GM12878 (cell line): ENCODE results near the gene HMBS.
"Not testable (repeated sequence)": the region's sequence is repeated elsewhere in the genome, so short reads cannot be mapped to it uniquely, and the experiment has no call there.

ENCODE experiments used
- BCL11A ChIP-seq: IDR thresholded peaks from 2 replicates; pipeline ENCODE4 v1.6.1; 2011; ENCODE audit warnings: low read depth, low read length
- CHD1 ChIP-seq: IDR thresholded peaks from 2 replicates; pipeline ENCODE4 v1.6.1; 2012; ENCODE audit warnings: low read depth, low read length, improper control_type of control experiment
- CTCF ChIP-seq, 3 experiments: IDR thresholded peaks in 2 of 3; conservative IDR thresholded peaks in 1 of 3; 2 replicates each; pipeline ENCODE4 v1.5.1; 2011; ENCODE audit warnings: low read depth in 3 of 3, low read length in 3 of 3, mild to moderate bottlenecking in 3 of 3, control low read depth in 2 of 3, moderate library complexity in 2 of 3, inconsistent platforms in 1 of 3, mixed read lengths in 1 of 3; ENCODE audit not compliant: control insufficient read depth in 2 of 3, insufficient read depth in 1 of 3; ENCODE audit errors: extremely low read depth in 1 of 3
- E2F4 ChIP-seq: IDR thresholded peaks from 2 replicates; pipeline ENCODE4 v1.6.1; 2012; ENCODE audit warnings: low read depth, low read length, improper control_type of control experiment
- EZH2 ChIP-seq: IDR thresholded peaks from 2 replicates; pipeline ENCODE4 v1.6.1; 2012; ENCODE audit warnings: low read depth, mild to moderate bottlenecking, control low read depth, inconsistent platforms, low read length, borderline replicate concordance; ENCODE audit not compliant: control insufficient read depth
- RELA ChIP-seq: fragments of 450-650 bp; IDR thresholded peaks from 2 replicates; pipeline ENCODE4 v1.8.0; 2014; ENCODE audit warnings: borderline replicate concordance; ENCODE audit not compliant: partially characterized antibody
- TF ChIP-seq, protein P1 (sequence below): IDR thresholded peaks from 2 replicates; pipeline ENCODE4 v1.6.1; 2012; ENCODE audit warnings: mild to moderate bottlenecking, low read depth, low read length

DNA sequence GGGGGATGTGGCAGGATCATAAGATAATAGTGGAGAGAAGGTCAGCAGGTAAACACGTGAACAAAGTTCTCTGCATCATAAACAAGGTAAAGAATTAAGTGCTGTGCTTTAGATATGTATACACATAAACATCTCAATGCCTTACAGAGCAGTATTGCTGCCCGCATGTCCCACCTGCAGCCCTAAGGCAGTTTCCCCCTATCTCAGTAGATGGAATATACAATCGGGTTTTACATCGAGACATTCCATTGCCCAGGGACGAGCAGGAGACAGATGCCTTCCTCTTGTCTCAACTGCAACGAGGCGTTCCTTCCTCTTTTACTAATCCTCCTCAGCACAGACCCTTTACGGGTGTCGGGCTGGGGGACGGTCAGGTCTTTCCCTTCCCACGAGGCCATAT lies 45.2 kb upstream of the HMBS start:
- TF ChIP-seq CTCF (IDR thresholded peaks at IDR 0.05 in 2 of 3, conservative IDR thresholded peaks at IDR 0.05 in 1 of 3; ENCODE audit: control insufficient read depth in 2 of 3, extremely low read depth in 1 of 3, insufficient read depth in 1 of 3, low read depth in 3 of 3, low read length in 3 of 3); RELA; E2F4; CHD1; EZH2; BCL11A: not testable (repeated sequence)
- TF ChIP-seq, protein P1, sequence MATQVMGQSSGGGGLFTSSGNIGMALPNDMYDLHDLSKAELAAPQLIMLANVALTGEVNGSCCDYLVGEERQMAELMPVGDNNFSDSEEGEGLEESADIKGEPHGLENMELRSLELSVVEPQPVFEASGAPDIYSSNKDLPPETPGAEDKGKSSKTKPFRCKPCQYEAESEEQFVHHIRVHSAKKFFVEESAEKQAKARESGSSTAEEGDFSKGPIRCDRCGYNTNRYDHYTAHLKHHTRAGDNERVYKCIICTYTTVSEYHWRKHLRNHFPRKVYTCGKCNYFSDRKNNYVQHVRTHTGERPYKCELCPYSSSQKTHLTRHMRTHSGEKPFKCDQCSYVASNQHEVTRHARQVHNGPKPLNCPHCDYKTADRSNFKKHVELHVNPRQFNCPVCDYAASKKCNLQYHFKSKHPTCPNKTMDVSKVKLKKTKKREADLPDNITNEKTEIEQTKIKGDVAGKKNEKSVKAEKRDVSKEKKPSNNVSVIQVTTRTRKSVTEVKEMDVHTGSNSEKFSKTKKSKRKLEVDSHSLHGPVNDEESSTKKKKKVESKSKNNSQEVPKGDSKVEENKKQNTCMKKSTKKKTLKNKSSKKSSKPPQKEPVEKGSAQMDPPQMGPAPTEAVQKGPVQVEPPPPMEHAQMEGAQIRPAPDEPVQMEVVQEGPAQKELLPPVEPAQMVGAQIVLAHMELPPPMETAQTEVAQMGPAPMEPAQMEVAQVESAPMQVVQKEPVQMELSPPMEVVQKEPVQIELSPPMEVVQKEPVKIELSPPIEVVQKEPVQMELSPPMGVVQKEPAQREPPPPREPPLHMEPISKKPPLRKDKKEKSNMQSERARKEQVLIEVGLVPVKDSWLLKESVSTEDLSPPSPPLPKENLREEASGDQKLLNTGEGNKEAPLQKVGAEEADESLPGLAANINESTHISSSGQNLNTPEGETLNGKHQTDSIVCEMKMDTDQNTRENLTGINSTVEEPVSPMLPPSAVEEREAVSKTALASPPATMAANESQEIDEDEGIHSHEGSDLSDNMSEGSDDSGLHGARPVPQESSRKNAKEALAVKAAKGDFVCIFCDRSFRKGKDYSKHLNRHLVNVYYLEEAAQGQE: not testable (repeated sequence)
